ENCODE data around the gene SOD2.

- TF ChIP-seq CTCF (conservative IDR thresholded peaks at IDR 0.05; ENCODE audit: low read length) (no peak), EZH2phosphoT487 (IDR thresholded peaks at IDR 0.05; ENCODE audit: borderline replicate concordance, low read depth, low read length) (no peak)
These were observed 47.4 kb downstream of the SOD2 start for GRCh38 chr6:159645640-159646039.

All from OCI-LY7 (cell line).